HCT116 (cell line): ENCODE results near the gene ZNF784. TPM values are rescaled to one million over a fixed set of nuclear protein-coding genes. Genes with fewer than 3 reads are reported as not detected.

Experiments used
- ATAC-seq: fragments of 200-7000 bp; cut with Tn5 transposase; 2 replicates; pipeline ENCODE4 v1.9.1; 2020; ENCODE audit warnings: mild to moderate bottlenecking, moderate library complexity
- BruUV-seq: library from RNA; stranded (reverse); fragments of 400-500 nt; replicated peaks from 2 replicates; lab custom pipeline; 2021; lab: Mats Ljungman, UMichigan
- CTCF ChIA-PET: fragments of 300-600 bp; sonication (Branson Sonifier 250); formaldehyde crosslinking; loops from one replicate; lab custom pipeline; 2021; ENCODE audit warnings: antibody characterized with exemption; lab: Charles Lee
- POLR2A ChIA-PET: fragments of 300-600, 350-600 bp; sonication (Branson Sonifier 250); formaldehyde crosslinking; loops from one replicate; lab custom pipeline; 2021; ENCODE audit warnings: antibody characterized with exemption; lab: Charles Lee
- RAD21 ChIA-PET, 2 experiments: fragments of 300-600 bp; sonication (Branson Sonifier 250); formaldehyde crosslinking; loops; one replicate each; lab custom pipeline; 2023; ENCODE audit warnings: low total read pairs in 2 of 2; ENCODE audit not compliant: uncharacterized antibody in 2 of 2, unreplicated experiment in 2 of 2, low non-redundant PET in 1 of 2; lab: Charles Lee
- DNase-seq: peaks from one replicate; pipeline ENCODE4 v3.0.0-alpha.2; 2010; ENCODE audit warnings: low read depth, low spot score
- H2AFZ ChIP-seq: fragments of 200-600 bp; shearing (Covaris generic), sonication (generic); 2 replicates; pipeline ENCODE4 v1.6.1; 2017; ENCODE audit warnings: low read depth, mixed run types, mixed read lengths, antibody characterized with exemption, low read length; ENCODE audit not compliant: poor library complexity, severe bottlenecking
- H3K27ac ChIP-seq: 2 replicates; pipeline ENCODE4 v1.5.1; 2012; ENCODE audit warnings: low read depth, low read length
- H3K27me3 ChIP-seq: fragments of 200-600 bp; sonication (generic); 2 replicates; pipeline ENCODE4 v1.6.1; 2016; ENCODE audit warnings: mixed run types, low read length, mixed read lengths; ENCODE audit not compliant: insufficient read depth
- H3K36me3 ChIP-seq, 2 experiments: fragments of 200-500 bp in 1 of 2; fragments of 200-600 bp in 1 of 2; sonication (Bioruptor generic) in 1 of 2; sonication (generic) in 1 of 2; 2 replicates each; pipeline versions ENCODE4 v1.5.1 to v1.6.1; 2014 to 2016; ENCODE audit warnings: low read length in 2 of 2, inconsistent platforms in 1 of 2, mixed read lengths in 1 of 2, mixed run types in 1 of 2; ENCODE audit not compliant: insufficient read depth in 2 of 2, control insufficient read depth in 1 of 2
- H3K4me1 ChIP-seq, 2 experiments: fragments of 200-600 bp in 1 of 2; sonication (generic) in 1 of 2; 2 replicates each; pipeline versions ENCODE4 v1.5.1 to v1.6.1; 2012 to 2017; ENCODE audit warnings: low read length in 2 of 2, inconsistent platforms in 1 of 2, mild to moderate bottlenecking in 1 of 2, mixed read lengths in 1 of 2, mixed run types in 1 of 2, moderate library complexity in 1 of 2; ENCODE audit not compliant: insufficient read depth in 2 of 2, control insufficient read depth in 1 of 2
- H3K4me2 ChIP-seq: fragments of 200-600 bp; sonication (generic); 2 replicates; pipeline ENCODE4 v1.6.1; 2017; ENCODE audit warnings: mixed run types, low read length, mixed read lengths
- H3K4me3 ChIP-seq, 2 experiments: fragments of 200-600 bp in 1 of 2; sonication (generic) in 1 of 2; replicated peaks in 1 of 2; 2 replicates each; pipeline ENCODE4 v1.5.1; 2011 to 2016; ENCODE audit warnings: low read length in 2 of 2, control low read depth in 1 of 2, low read depth in 1 of 2, mild to moderate bottlenecking in 1 of 2, mixed read lengths in 1 of 2, mixed run types in 1 of 2
- H3K79me2 ChIP-seq: fragments of 200-600 bp; sonication (generic); 2 replicates; pipeline ENCODE4 v1.6.1; 2017; ENCODE audit warnings: mild to moderate bottlenecking, mixed run types, low read length, moderate library complexity, mixed read lengths; ENCODE audit not compliant: insufficient read depth
- H3K9ac ChIP-seq: fragments of 200-600 bp; sonication (generic); 2 replicates; pipeline ENCODE4 v1.6.1; 2016; ENCODE audit warnings: low read length, mixed read lengths
- H3K9me2 ChIP-seq: fragments of 200-600 bp; sonication (generic), shearing (Covaris generic); 2 replicates; pipeline ENCODE4 v1.6.1; 2017; ENCODE audit warnings: mixed run types, mild to moderate bottlenecking, moderate library complexity; ENCODE audit not compliant: insufficient read depth
- H3K9me3 ChIP-seq, 2 experiments: fragments of 200-500 bp in 1 of 2; fragments of 200-600 bp in 1 of 2; sonication (Bioruptor generic) in 1 of 2; sonication (generic) in 1 of 2; 2 replicates each; pipeline ENCODE4 v1.6.1; 2014 to 2017; ENCODE audit warnings: low read length in 2 of 2, mixed read lengths in 2 of 2, inconsistent platforms in 1 of 2, low read depth in 1 of 2, mild to moderate bottlenecking in 1 of 2, mixed run types in 1 of 2, moderate library complexity in 1 of 2; ENCODE audit not compliant: control insufficient read depth in 1 of 2, insufficient read depth in 1 of 2
- H4K20me1 ChIP-seq: fragments of 200-600 bp; sonication (generic), shearing (Covaris generic); 2 replicates; pipeline ENCODE4 v1.6.1; 2017; ENCODE audit warnings: mixed run types, mild to moderate bottlenecking, moderate library complexity; ENCODE audit not compliant: insufficient read depth
- CBX3 ChIP-seq: IDR thresholded peaks from 2 replicates; pipeline ENCODE4 v1.6.1; 2012; ENCODE audit warnings: low read depth
- CTCF ChIP-seq, 3 experiments: fragments of 200-600 bp in 1 of 3; sonication (generic) in 1 of 3; IDR thresholded peaks in 2 of 3; conservative IDR thresholded peaks in 1 of 3; 2 replicates each; pipeline ENCODE4 v1.5.1; 2012 to 2017; ENCODE audit warnings: low read depth in 2 of 3, low read length in 2 of 3, antibody characterized with exemption in 1 of 3, borderline replicate concordance in 1 of 3, control low read depth in 1 of 3, mild to moderate bottlenecking in 1 of 3, mixed read lengths in 1 of 3, mixed run types in 1 of 3, moderate library complexity in 1 of 3; ENCODE audit not compliant: insufficient read depth in 1 of 3
- EGR1 ChIP-seq: IDR thresholded peaks from 2 replicates; pipeline ENCODE4 v1.6.1; 2012; ENCODE audit warnings: low read depth
- ELF1 ChIP-seq: IDR thresholded peaks from 2 replicates; pipeline ENCODE4 v1.6.1; 2012; ENCODE audit warnings: low read depth, borderline replicate concordance
- EZH2phosphoT487 ChIP-seq: fragments of 200-600 bp; IDR thresholded peaks from 2 replicates; pipeline ENCODE4 v1.6.1; 2018; ENCODE audit warnings: antibody characterized with exemption, borderline replicate concordance
- JUND ChIP-seq: IDR thresholded peaks from 2 replicates; pipeline ENCODE4 v1.6.1; 2012
- MAX ChIP-seq: IDR thresholded peaks from 2 replicates; pipeline ENCODE4 v1.6.1; 2012
- POLR2A ChIP-seq: IDR thresholded peaks from 2 replicates; pipeline ENCODE4 v1.7.0; 2011; ENCODE audit warnings: borderline replicate concordance; ENCODE audit not compliant: insufficient read depth, insufficient read length; ENCODE audit errors: extremely low read depth
- SIN3A ChIP-seq: IDR thresholded peaks from 2 replicates; pipeline ENCODE4 v1.6.1; 2012; ENCODE audit warnings: low read depth
- SRF ChIP-seq: IDR thresholded peaks from 2 replicates; pipeline ENCODE4 v1.6.1; 2012; ENCODE audit warnings: low read depth
- TCF7L2 ChIP-seq: IDR thresholded peaks from 2 replicates; pipeline ENCODE4 v1.7.0; 2011; ENCODE audit warnings: borderline replicate concordance, inconsistent platforms; ENCODE audit not compliant: insufficient read depth, insufficient read length; ENCODE audit errors: extremely low read depth
- YY1 ChIP-seq: IDR thresholded peaks from 2 replicates; pipeline ENCODE4 v1.6.1; 2011; ENCODE audit warnings: low read length, low read depth, moderate library complexity, mild to moderate bottlenecking; ENCODE audit not compliant: insufficient replicate concordance; ENCODE audit errors: extremely low read depth
- ZBTB33 ChIP-seq: IDR thresholded peaks from 2 replicates; pipeline ENCODE4 v1.6.1; 2011; ENCODE audit warnings: mild to moderate bottlenecking, low read length, moderate library complexity; ENCODE audit not compliant: insufficient replicate concordance; ENCODE audit errors: extremely low read depth
- ZFX ChIP-seq: fragments of 450-650 bp; IDR thresholded peaks from 2 replicates; pipeline ENCODE4 v1.6.1; 2017
- ZNF274 ChIP-seq: fragments of 200-500 bp; sonication (Bioruptor generic); IDR thresholded peaks from 2 replicates; pipeline ENCODE4 v1.6.1; 2014; ENCODE audit warnings: mild to moderate bottlenecking, low read depth, low read length, inconsistent platforms
- intact Hi-C: fragments of 100-400 bp; cut with micrococcal nuclease; formaldehyde crosslinking; loops from 2 replicates; pipeline ENCODE4 v1.10.0; 2022
- total RNA-seq: library from RNA; stranded (reverse); gene quantifications from one replicate; pipeline ENCODE4 v1.2.1, GENCODE V29; 2021; ENCODE audit not compliant: unreplicated experiment
- TF ChIP-seq, protein P1 (sequence below): IDR thresholded peaks from 2 replicates; pipeline ENCODE4 v1.6.1; 2012; ENCODE audit warnings: low read depth

Gene ZNF784
- total RNA-seq, 1 experiment from 2014 or later = 5.3 TPM

DNA sequence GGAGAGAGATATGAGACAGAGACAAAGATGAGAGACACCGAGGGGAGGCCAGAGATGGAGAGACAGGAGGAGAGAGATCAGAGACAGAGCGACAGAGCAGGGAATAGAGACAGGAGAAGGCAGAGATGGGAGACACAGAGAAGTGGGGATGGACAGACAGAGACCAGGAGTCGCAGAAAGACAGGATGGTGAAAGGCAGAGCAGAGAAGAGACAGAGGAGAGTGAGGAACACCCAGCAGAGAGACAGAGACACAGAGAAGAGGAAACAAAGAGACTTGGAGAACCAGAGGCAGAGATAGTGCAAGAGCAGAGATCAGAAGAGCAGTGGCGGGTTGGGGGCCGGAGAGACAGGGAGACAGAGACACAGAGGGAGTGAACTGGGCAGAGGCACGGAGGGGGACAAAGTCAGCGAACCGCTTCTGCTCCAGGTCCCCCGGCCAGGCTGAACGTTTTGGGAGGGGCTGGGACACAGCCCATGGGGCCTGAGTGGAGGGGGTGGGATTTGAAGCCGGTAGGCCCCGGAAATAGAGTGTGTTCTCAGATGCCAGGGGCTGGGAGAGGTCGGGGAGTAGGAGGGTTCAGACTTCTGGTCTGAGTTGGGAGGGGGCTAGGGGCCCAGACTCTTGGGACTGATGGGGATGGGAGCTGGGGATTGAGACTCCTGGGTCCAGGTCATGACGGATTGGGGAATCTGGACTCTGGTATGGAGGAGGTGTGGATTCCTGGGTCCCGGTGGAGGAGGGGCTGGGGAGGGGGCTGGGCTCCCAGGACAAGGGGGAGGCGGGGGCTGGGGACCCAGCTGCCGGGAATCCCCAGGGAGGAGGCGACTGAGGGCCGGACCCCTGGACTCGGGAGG, 44.4 kb downstream of the ZNF784 start:
- peak overlapping the region; percentile 86 for H3K9ac ChIP-seq
- peaks cover 7 to 14% of the 10 kb centered on the region in 2 experiments; a peak in 3 of 4 replicates for H3K4me1 ChIP-seq
- intact Hi-C loops = no loop called here
- BruUV-seq = TSS peak; percentile 54
- no peaks in the 10 kb centered on the region for H3K9me2 ChIP-seq
- ChIA-PET RAD21 (no interaction called here), POLR2A (no interaction called here), CTCF (no interaction called here)
- no peak for TF ChIP-seq YY1
- no peak for TF ChIP-seq EGR1
- TF ChIP-seq JUND = no peak
- no peak for TF ChIP-seq TCF7L2
- no peak for TF ChIP-seq ZNF274
- no peak for TF ChIP-seq CTCF (IDR thresholded peaks at IDR 0.05 in 2 of 3, conservative IDR thresholded peaks at IDR 0.05 in 1 of 3; ENCODE audit: borderline replicate concordance in 1 of 3, insufficient read depth in 1 of 3, low read depth in 2 of 3, low read length in 2 of 3)
- no peak for TF ChIP-seq CBX3
- TF ChIP-seq POLR2A = no peak
- no peak for TF ChIP-seq ZFX
- no peak for TF ChIP-seq MAX
- no peak for TF ChIP-seq ELF1
- TF ChIP-seq, protein P1, sequence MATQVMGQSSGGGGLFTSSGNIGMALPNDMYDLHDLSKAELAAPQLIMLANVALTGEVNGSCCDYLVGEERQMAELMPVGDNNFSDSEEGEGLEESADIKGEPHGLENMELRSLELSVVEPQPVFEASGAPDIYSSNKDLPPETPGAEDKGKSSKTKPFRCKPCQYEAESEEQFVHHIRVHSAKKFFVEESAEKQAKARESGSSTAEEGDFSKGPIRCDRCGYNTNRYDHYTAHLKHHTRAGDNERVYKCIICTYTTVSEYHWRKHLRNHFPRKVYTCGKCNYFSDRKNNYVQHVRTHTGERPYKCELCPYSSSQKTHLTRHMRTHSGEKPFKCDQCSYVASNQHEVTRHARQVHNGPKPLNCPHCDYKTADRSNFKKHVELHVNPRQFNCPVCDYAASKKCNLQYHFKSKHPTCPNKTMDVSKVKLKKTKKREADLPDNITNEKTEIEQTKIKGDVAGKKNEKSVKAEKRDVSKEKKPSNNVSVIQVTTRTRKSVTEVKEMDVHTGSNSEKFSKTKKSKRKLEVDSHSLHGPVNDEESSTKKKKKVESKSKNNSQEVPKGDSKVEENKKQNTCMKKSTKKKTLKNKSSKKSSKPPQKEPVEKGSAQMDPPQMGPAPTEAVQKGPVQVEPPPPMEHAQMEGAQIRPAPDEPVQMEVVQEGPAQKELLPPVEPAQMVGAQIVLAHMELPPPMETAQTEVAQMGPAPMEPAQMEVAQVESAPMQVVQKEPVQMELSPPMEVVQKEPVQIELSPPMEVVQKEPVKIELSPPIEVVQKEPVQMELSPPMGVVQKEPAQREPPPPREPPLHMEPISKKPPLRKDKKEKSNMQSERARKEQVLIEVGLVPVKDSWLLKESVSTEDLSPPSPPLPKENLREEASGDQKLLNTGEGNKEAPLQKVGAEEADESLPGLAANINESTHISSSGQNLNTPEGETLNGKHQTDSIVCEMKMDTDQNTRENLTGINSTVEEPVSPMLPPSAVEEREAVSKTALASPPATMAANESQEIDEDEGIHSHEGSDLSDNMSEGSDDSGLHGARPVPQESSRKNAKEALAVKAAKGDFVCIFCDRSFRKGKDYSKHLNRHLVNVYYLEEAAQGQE = no peak
- no peak for TF ChIP-seq SRF
- no peak for TF ChIP-seq EZH2phosphoT487
- TF ChIP-seq ZBTB33 = no peak
- TF ChIP-seq SIN3A = no peak
- H3K36me3 ChIP-seq = no peaks in the 10 kb centered on the region; a peak in 2 of 4 replicates
- ATAC-seq (peak; percentile 52), DNase-seq (no peak)
- H4K20me1 ChIP-seq = no peaks in the 10 kb centered on the region
- H3K27ac ChIP-seq = peak overlapping the region; percentile 78
- no peaks in the 10 kb centered on the region for H3K27me3 ChIP-seq
- H3K4me2 ChIP-seq = peak overlapping the region; percentile 84
- H3K9me3 ChIP-seq = no peaks in the 10 kb centered on the region
- H3K79me2 ChIP-seq = peaks cover 16% of the 10 kb centered on the region
- peak overlapping the region; percentile 92 to 94 for H3K4me3 ChIP-seq
- no peak overlapping the region for H2AFZ ChIP-seq
